ENCODE data around the gene ST8SIA2. TPM values are rescaled to one million over a fixed set of nuclear protein-coding genes. Genes with fewer than 3 reads are reported as not detected.

ST8SIA2 gene
- total RNA-seq, result under 0.01 TPM

- Histone ChIP-seq H3K4me3 (ENCODE audit: low read length) (no peak within 1 kb of the TSS), H3K27me3 (ENCODE audit: insufficient read depth, low read length) (peaks cover 53% of the 10 kb centered on the region), H3K9me3 (ENCODE audit: low read depth, low read length) (no peaks in the 10 kb centered on the region), H3K4me1 (ENCODE audit: insufficient read depth, low read length) (no peaks in the 10 kb centered on the region)
Observed at GRCh38 chr15:92393071-92393979, at the start of gene ST8SIA2. Gene ST8SIA2 (plus strand): TSS chr15:92393881. CDS start chr15:92394065, 184 bp downstream.

DNA sequence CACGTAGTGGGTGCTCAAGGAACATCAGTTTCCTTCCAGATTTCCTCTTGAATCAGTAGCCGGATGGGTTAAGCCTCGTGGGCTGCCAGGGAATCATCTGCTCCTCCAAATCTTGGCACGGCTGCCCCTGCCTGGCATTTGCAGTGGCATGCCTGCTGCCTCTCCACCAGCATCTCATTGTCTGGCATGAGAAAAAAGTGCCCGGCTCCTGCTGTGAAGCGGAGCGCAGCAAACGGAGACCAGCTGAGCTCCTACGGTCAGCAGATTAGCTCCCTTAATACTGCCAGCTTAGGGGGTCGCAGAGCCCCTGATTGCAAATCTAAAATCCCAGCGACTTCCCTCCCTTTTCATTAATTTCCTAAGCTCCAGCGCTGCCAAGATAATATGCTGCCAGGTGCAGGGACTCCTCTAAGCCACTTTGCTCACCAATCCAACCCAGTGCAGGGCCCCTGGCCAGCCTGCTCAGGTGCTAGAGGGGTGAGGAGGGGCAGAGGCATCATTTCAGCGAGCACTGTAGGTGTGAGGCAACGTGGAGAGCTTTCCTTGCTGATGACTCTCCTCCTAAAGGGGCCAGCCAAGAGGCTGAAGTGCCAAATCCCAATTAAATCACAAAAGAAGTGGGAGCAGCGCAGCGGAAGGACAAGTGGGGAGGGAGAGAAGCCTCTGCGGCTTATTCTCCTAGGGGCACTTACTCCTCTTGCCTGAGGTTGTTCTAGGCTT, 49.6 kb upstream of the ST8SIA2 start:
- no peaks in the 10 kb centered on the region for H3K27me3 ChIP-seq (ENCODE audit: insufficient read depth, low read length)
- H3K9me3 ChIP-seq (ENCODE audit: low read depth, low read length), result no peaks in the 10 kb centered on the region
- no peak overlapping the region for H3K4me3 ChIP-seq (ENCODE audit: low read length)
- no peaks in the 10 kb centered on the region for H3K4me1 ChIP-seq (ENCODE audit: insufficient read depth, low read length)

DNA sequence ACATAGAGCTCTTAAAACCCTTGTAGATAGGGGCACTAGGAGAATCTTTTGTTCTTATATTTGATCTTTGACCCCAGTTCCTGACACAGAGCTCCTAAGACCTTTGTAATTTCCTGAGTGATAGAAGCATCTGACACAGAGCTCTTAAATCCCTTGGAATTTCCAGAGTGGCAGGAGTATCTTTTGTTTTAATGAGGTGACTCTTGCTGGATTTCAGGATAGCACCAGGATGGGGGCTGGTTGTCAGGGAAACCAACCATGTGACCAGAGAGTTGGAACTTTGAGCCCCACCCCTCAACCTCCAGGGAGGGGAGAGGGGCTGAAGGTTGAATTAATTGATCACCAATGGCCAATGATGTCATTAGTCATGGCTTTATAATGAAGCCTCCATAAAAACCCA, 47.6 kb upstream of the ST8SIA2 start:
- H3K27me3 ChIP-seq (ENCODE audit: insufficient read depth, low read length), result no peaks in the 10 kb centered on the region
- no peak overlapping the region for H3K4me3 ChIP-seq (ENCODE audit: low read length)
- no peaks in the 10 kb centered on the region for H3K4me1 ChIP-seq (ENCODE audit: insufficient read depth, low read length)
- no peaks in the 10 kb centered on the region for H3K9me3 ChIP-seq (ENCODE audit: low read depth, low read length)

DNA sequence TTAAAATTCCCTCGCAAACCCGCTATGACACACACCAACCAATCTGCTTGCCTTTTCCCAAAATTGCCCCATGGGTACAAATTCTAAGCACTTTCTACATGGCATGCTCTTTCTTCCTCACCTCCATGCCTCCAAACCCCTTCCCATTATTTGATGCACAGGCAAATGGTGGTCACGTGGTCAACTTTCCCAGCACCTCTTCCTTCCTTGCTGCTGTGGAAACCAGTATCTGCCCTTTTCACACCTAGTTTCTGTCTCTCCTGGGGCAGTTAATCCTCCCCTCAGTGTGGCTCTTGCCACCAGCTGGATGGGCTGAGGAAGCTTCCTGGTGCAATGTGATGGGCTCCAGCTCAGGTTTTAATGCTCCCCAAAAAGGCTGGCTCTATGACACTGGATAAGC, 38.4 kb upstream of the ST8SIA2 start:
- H3K4me3 ChIP-seq (ENCODE audit: low read length), result no peak overlapping the region
- no peaks in the 10 kb centered on the region for H3K4me1 ChIP-seq (ENCODE audit: insufficient read depth, low read length)
- no peaks in the 10 kb centered on the region for H3K9me3 ChIP-seq (ENCODE audit: low read depth, low read length)
- H3K27me3 ChIP-seq (ENCODE audit: insufficient read depth, low read length), result no peaks in the 10 kb centered on the region

DNA sequence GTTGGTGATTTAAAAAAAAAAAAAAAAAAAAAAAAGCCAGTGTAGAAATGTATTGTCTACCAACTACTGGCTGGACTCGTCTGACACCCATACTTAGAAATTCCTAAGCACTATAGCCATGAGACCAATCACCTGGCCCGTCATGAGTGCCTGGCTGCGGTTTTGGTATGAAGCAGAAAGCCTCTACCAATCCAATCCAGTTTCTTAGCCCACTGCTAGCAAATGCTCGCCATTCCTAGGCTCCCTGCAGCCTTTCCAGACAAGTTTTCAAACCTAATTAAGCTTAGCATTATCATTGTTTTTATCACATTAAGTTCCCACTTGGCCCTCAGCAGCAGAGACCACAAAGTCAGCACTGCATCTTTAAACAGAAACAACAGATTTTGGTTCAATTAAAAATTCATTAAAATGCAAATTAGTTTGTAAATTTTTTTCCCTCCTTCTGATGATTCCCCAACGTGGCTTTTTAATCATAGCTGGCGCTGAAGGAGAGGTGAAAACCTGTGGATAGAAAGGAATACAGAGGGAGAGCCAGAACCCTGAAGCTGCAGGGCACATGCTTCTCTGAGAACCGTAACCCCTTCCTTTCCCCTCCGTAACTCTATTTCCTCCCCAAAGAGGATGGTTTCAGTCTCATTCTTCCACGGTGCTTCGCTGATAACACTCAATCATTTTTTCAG, 32.2 kb upstream of the ST8SIA2 start:
- no peaks in the 10 kb centered on the region for H3K9me3 ChIP-seq (ENCODE audit: low read depth, low read length)
- H3K4me1 ChIP-seq (ENCODE audit: insufficient read depth, low read length), result no peaks in the 10 kb centered on the region
- H3K27me3 ChIP-seq (ENCODE audit: insufficient read depth, low read length), result no peaks in the 10 kb centered on the region

DNA sequence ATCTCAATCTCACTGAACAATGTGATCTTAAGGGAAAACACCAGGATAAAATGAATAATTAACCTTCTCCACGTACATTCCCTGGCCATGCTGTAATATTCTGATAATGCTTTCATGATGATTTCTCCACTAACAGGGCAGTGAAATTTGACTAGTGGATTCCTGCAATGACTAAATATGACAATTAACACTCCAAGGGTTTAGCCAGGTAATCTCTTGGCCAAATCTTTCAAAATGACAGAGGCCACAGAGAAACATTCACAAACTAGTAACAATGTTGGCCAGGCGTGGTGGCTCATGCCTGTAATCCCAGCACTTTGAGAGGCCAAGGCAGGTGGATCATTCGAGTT, 31.7 kb upstream of the ST8SIA2 start:
- Histone ChIP-seq H3K4me1 (ENCODE audit: insufficient read depth, low read length) (no peaks in the 10 kb centered on the region), H3K9me3 (ENCODE audit: low read depth, low read length) (no peaks in the 10 kb centered on the region), H3K4me3 (ENCODE audit: low read length) (no peak overlapping the region), H3K27me3 (ENCODE audit: insufficient read depth, low read length) (no peaks in the 10 kb centered on the region)

More for the DNA sequence above, 32.2 kb upstream of the ST8SIA2 start:
- H3K4me3 ChIP-seq (ENCODE audit: low read length), result no peak overlapping the region

- H3K9me3 ChIP-seq (ENCODE audit: low read depth, low read length), result no peaks in the 10 kb centered on the region
Observed at GRCh38 chr15:92365084-92365483, 28.6 kb upstream of the ST8SIA2 start.

DNA sequence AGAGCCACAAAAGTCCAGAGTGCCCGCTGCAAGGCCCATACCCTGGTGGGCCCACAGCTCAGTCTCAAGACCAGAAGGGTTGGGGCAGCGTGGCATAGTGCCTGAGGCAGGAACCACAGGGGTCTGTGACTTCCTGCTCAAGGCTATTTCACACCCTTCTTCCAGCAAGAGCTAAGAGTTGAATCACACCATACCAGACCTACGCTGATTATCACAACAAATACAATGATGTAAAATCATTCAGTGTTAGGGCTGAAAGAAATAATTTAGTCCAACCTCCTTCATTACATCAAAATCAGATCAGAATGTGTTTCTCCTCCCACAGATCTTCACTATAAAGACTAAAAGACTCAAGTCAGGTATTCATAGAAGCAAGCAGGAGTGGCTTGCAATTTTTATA, 27.8 kb upstream of the ST8SIA2 start:
- Histone ChIP-seq H3K9me3 (ENCODE audit: low read depth, low read length) (no peaks in the 10 kb centered on the region), H3K27me3 (ENCODE audit: insufficient read depth, low read length) (no peaks in the 10 kb centered on the region), H3K4me1 (ENCODE audit: insufficient read depth, low read length) (no peaks in the 10 kb centered on the region), H3K4me3 (ENCODE audit: low read length) (no peak overlapping the region)

More at GRCh38 chr15:92365084-92365483, 28.6 kb upstream of the ST8SIA2 start:
- Histone ChIP-seq H3K4me1 (ENCODE audit: insufficient read depth, low read length) (no peaks in the 10 kb centered on the region), H3K4me3 (ENCODE audit: low read length) (no peak overlapping the region), H3K27me3 (ENCODE audit: insufficient read depth, low read length) (no peaks in the 10 kb centered on the region)

DNA sequence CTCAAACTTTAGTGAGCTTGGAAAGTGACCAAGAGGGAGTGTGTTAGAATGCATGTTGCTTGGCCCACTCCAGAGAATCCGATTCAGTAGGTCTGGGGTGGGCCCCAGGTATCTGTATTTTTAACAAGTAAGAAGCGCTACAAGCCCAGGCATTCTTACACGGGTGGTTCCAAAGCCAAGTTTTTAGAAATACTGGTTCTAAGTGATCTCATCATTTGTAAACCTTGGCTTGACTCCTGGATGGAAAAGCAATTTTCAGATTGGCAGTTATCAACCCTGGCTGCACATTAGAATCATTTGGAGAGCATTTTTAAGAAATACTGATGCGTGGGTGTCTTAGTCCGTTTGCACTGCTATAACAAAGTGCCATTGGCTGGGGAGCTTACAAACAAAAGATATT, 27.3 kb upstream of the ST8SIA2 start:
- no peak overlapping the region for H3K4me3 ChIP-seq (ENCODE audit: low read length)
- H3K9me3 ChIP-seq (ENCODE audit: low read depth, low read length), result no peaks in the 10 kb centered on the region
- H3K4me1 ChIP-seq (ENCODE audit: insufficient read depth, low read length), result no peaks in the 10 kb centered on the region
- H3K27me3 ChIP-seq (ENCODE audit: insufficient read depth, low read length), result no peaks in the 10 kb centered on the region

DNA sequence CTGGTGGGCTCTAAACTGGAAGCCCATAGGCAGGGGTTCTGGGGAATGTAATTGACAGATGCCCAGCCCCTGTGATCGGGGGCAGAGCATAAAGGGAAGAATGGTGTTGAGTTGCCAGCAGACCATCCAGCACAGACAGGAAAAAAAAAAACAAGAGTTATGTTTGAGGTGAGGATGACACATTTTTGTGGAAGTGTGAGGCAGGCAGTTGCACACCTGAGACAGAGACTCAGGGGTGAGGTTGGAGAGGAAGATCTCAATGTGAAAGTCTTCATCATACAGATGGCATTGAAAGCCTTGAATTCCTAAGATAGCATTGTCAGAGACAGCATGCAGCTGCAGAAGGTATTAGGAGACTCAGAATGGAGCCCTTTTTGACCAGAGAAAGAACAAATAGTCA, 18.6 kb upstream of the ST8SIA2 start:
- H3K27me3 ChIP-seq (ENCODE audit: insufficient read depth, low read length), result no peaks in the 10 kb centered on the region

DNA sequence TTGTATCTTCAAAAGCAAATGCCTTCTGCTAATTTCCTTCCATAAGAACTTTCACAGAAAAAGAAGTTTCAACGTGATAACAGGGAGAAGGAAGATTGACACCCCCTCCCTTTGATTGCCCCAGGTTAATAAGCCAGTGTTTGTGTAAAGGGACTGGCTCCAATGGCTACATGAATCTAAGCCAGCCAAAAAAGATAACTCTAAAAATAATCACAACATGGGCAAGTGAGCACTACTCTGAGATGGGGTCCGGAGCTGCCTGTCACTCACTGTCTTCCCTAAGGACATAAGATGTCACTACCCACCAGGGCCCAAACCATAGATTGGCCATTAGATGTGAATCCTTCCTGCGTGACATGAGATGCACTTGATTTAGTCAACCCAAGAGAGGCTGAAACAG, 17.6 kb upstream of the ST8SIA2 start:
- Histone ChIP-seq H3K27me3 (ENCODE audit: insufficient read depth, low read length) (no peaks in the 10 kb centered on the region), H3K4me1 (ENCODE audit: insufficient read depth, low read length) (no peaks in the 10 kb centered on the region), H3K9me3 (ENCODE audit: low read depth, low read length) (no peaks in the 10 kb centered on the region), H3K4me3 (ENCODE audit: low read length) (no peak overlapping the region)

More for the DNA sequence above, 18.6 kb upstream of the ST8SIA2 start:
- no peaks in the 10 kb centered on the region for H3K4me1 ChIP-seq (ENCODE audit: insufficient read depth, low read length)
- H3K4me3 ChIP-seq (ENCODE audit: low read length), result no peak overlapping the region
- H3K9me3 ChIP-seq (ENCODE audit: low read depth, low read length), result no peaks in the 10 kb centered on the region

DNA sequence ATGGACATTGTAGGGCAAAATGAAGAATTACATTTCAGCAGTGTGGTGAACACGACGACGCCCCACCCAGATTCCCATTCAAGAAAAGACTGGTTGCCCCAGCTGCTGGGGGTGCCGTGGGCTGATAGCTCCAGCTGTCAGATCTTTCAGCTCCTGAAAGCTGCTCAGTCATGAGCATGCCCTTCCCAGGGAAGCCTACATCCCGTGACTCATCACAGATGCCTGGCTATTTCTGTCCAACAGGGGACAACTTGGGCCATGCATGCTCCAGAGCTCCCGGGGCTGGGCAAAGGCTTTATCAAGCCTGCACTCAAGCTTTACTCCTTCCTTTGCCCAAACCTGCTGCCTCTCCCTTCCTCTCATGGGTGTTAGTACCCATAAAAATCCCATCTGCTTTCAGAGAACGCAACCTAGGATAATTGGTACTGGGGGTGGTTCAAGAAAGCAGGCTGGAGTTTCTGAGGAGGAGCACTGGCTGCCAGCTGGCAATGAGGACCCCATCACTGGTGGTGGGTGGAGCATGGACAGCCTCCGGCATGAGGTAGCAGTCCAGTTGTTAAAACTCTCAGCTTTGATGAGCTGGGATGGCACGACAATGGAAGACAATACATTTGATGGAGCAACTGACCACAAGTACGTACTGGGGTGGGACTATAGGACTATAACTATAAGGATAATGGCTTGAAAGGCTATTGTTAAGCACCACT, 16.4 kb upstream of the ST8SIA2 start:
- H3K4me1 ChIP-seq (ENCODE audit: insufficient read depth, low read length), result no peaks in the 10 kb centered on the region
- no peak overlapping the region for H3K4me3 ChIP-seq (ENCODE audit: low read length)
- H3K27me3 ChIP-seq (ENCODE audit: insufficient read depth, low read length), result no peaks in the 10 kb centered on the region
- H3K9me3 ChIP-seq (ENCODE audit: low read depth, low read length), result no peaks in the 10 kb centered on the region

GRCh38 chr15:92383519-92384324, 10.0 kb upstream of the ST8SIA2 start:
- H3K9me3 ChIP-seq (ENCODE audit: low read depth, low read length), result no peaks in the 10 kb centered on the region
- no peaks in the 10 kb centered on the region for H3K4me1 ChIP-seq (ENCODE audit: insufficient read depth, low read length)
- H3K4me3 ChIP-seq (ENCODE audit: low read length), result no peak overlapping the region
- H3K27me3 ChIP-seq (ENCODE audit: insufficient read depth, low read length), result peaks cover 6% of the 10 kb centered on the region

GRCh38 chr15:92384381-92384780, 9.3 kb upstream of the ST8SIA2 start:
- H3K27me3 ChIP-seq (ENCODE audit: insufficient read depth, low read length), result peaks cover 8% of the 10 kb centered on the region
- no peaks in the 10 kb centered on the region for H3K9me3 ChIP-seq (ENCODE audit: low read depth, low read length)
- no peak overlapping the region for H3K4me3 ChIP-seq (ENCODE audit: low read length)
- H3K4me1 ChIP-seq (ENCODE audit: insufficient read depth, low read length), result no peaks in the 10 kb centered on the region

Data from mononuclear cell (primary cell).